C4-2B (cell line): ENCODE results near the gene DLST.
"Not testable (repeated sequence)": the region's sequence is repeated elsewhere in the genome, so short reads cannot be mapped to it uniquely, and the experiment has no call there.

Source experiments
- ZFX ChIP-seq: fragments of 450-650 bp; IDR thresholded peaks from 2 replicates; pipeline ENCODE4 v1.6.1; 2017
- TF ChIP-seq, protein P1 (sequence below): fragments of 450-650 bp; conservative IDR thresholded peaks from 2 replicates; pipeline ENCODE4 v1.5.1; 2017; ENCODE audit warnings: mild to moderate bottlenecking

DNA sequence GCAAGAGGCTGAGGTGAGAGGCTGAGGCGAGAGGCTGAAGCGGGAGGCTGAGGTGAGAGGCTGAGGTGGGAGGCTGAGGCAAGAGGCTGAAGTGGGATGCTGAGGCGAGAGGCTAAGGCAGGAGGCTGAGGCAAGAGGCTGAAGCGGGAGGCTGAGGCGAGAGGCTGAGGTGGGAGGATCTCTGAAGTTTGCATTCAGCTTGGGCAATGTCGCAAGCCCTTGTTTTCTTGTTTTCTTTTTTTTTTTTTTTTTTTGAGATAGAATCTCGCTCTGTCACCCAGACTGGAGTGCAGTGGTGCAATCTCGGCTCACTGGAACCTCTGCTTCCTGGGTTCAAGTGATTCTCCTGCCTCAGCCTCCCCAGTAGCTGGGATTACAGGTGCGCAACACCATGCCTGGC lies 50.0 kb downstream of the DLST start:
- TF ChIP-seq, protein P1, sequence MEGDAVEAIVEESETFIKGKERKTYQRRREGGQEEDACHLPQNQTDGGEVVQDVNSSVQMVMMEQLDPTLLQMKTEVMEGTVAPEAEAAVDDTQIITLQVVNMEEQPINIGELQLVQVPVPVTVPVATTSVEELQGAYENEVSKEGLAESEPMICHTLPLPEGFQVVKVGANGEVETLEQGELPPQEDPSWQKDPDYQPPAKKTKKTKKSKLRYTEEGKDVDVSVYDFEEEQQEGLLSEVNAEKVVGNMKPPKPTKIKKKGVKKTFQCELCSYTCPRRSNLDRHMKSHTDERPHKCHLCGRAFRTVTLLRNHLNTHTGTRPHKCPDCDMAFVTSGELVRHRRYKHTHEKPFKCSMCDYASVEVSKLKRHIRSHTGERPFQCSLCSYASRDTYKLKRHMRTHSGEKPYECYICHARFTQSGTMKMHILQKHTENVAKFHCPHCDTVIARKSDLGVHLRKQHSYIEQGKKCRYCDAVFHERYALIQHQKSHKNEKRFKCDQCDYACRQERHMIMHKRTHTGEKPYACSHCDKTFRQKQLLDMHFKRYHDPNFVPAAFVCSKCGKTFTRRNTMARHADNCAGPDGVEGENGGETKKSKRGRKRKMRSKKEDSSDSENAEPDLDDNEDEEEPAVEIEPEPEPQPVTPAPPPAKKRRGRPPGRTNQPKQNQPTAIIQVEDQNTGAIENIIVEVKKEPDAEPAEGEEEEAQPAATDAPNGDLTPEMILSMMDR: not testable (repeated sequence)
- TF ChIP-seq ZFX: not testable (repeated sequence)
